ENCODE measurements around the gene TPGS1. TPM values are rescaled to one million over a fixed set of nuclear protein-coding genes. Genes with fewer than 3 reads are reported as not detected.
A peak's percentile ranks its signal among the peaks of the same experiment; 100 is the strongest.

TPGS1 gene
- total RNA-seq, 1 experiment from 2014 or later: 11.5 TPM

GRCh38 chr19:498977-499623 is 8.2 kb upstream of the TPGS1 start:
- Histone ChIP-seq H3K9me3 (no peaks in the 10 kb centered on the region), H3K4me1 (no peaks in the 10 kb centered on the region; the same call in 1 of the 2 replicates), H3K36me3 (ENCODE audit: control insufficient read depth, insufficient read depth, low read length) (no peaks in the 10 kb centered on the region), H3K27me3 (replicated peaks; ENCODE audit: control insufficient read depth, insufficient read depth, low read length) (no peaks in the 10 kb centered on the region), H3K4me3 (ENCODE audit: low read depth, low read length) (no peak overlapping the region)
- intact Hi-C loops (cut with micrococcal nuclease; ENCODE audit: unreplicated experiment): no loop called here
- peaks cover 6% of the 10 kb centered on the region for H3K4me1 Mint-ChIP-seq (ENCODE audit: low read depth, unreplicated experiment)
- POLR2A ChIA-PET: no interaction called here
- DNase-seq: no peak
- H3K27ac Mint-ChIP-seq (ENCODE audit: unreplicated experiment): no peak overlapping the region
- peaks cover under 1% of the 10 kb centered on the region for H3K36me3 Mint-ChIP-seq (ENCODE audit: insufficient read depth, unreplicated experiment)
- TF ChIP-seq, protein P1, sequence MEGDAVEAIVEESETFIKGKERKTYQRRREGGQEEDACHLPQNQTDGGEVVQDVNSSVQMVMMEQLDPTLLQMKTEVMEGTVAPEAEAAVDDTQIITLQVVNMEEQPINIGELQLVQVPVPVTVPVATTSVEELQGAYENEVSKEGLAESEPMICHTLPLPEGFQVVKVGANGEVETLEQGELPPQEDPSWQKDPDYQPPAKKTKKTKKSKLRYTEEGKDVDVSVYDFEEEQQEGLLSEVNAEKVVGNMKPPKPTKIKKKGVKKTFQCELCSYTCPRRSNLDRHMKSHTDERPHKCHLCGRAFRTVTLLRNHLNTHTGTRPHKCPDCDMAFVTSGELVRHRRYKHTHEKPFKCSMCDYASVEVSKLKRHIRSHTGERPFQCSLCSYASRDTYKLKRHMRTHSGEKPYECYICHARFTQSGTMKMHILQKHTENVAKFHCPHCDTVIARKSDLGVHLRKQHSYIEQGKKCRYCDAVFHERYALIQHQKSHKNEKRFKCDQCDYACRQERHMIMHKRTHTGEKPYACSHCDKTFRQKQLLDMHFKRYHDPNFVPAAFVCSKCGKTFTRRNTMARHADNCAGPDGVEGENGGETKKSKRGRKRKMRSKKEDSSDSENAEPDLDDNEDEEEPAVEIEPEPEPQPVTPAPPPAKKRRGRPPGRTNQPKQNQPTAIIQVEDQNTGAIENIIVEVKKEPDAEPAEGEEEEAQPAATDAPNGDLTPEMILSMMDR (IDR thresholded peaks at IDR 0.05; ENCODE audit: insufficient read depth in 1 of 2, low read depth in 1 of 2, low read length in 1 of 2, severe bottlenecking in 1 of 2, unreplicated experiment in 1 of 2): no peak
- peak overlapping the region; percentile 66 for H3K4me3 Mint-ChIP-seq (ENCODE audit: unreplicated experiment)
- CTCF ChIA-PET: no interaction called here
- peaks cover 5% of the 10 kb centered on the region for H3K27me3 Mint-ChIP-seq (ENCODE audit: insufficient read depth, unreplicated experiment)
- peaks cover 2% of the 10 kb centered on the region for H3K9me3 Mint-ChIP-seq (ENCODE audit: unreplicated experiment)
- BruUV-seq (replicated peaks): no TSS peak

GRCh38 chr19:501646-502045 is 5.7 kb upstream of the TPGS1 start:
- ChIA-PET CTCF (no interaction called here), POLR2A (no interaction called here)
- H3K27me3 Mint-ChIP-seq (ENCODE audit: insufficient read depth, unreplicated experiment): peaks cover 5% of the 10 kb centered on the region
- Histone ChIP-seq H3K27me3 (replicated peaks; ENCODE audit: control insufficient read depth, insufficient read depth, low read length) (no peaks in the 10 kb centered on the region), H3K4me1 (peaks cover 5% of the 10 kb centered on the region; the same call in 1 of the 2 replicates), H3K4me3 (ENCODE audit: low read depth, low read length) (no peak overlapping the region), H3K9me3 (no peaks in the 10 kb centered on the region), H3K36me3 (ENCODE audit: control insufficient read depth, insufficient read depth, low read length) (no peaks in the 10 kb centered on the region)
- intact Hi-C loops (cut with micrococcal nuclease; ENCODE audit: unreplicated experiment): no loop called here
- H3K9me3 Mint-ChIP-seq (ENCODE audit: unreplicated experiment): no peaks in the 10 kb centered on the region
- peaks cover 6% of the 10 kb centered on the region for H3K4me1 Mint-ChIP-seq (ENCODE audit: low read depth, unreplicated experiment)
- TF ChIP-seq, protein P1 (IDR thresholded peaks at IDR 0.05; ENCODE audit: insufficient read depth in 1 of 2, low read depth in 1 of 2, low read length in 1 of 2, severe bottlenecking in 1 of 2, unreplicated experiment in 1 of 2): no peak
- DNase-seq: no peak
- H3K36me3 Mint-ChIP-seq (ENCODE audit: insufficient read depth, unreplicated experiment): no peaks in the 10 kb centered on the region
- H3K4me3 Mint-ChIP-seq (ENCODE audit: unreplicated experiment): no peak overlapping the region
- BruUV-seq (replicated peaks): no TSS peak
- no peak overlapping the region for H3K27ac Mint-ChIP-seq (ENCODE audit: unreplicated experiment)

GRCh38 chr19:504616-505015 is 2.7 kb upstream of the TPGS1 start:
- Histone ChIP-seq H3K27me3 (replicated peaks; ENCODE audit: control insufficient read depth, insufficient read depth, low read length) (no peaks in the 10 kb centered on the region), H3K4me1 (peaks cover 10% of the 10 kb centered on the region; the same call in 1 of the 2 replicates), H3K9me3 (no peaks in the 10 kb centered on the region), H3K36me3 (ENCODE audit: control insufficient read depth, insufficient read depth, low read length) (no peaks in the 10 kb centered on the region), H3K4me3 (ENCODE audit: low read depth, low read length) (no peak overlapping the region)
- peaks cover 8% of the 10 kb centered on the region for H3K4me1 Mint-ChIP-seq (ENCODE audit: low read depth, unreplicated experiment)
- H3K27me3 Mint-ChIP-seq (ENCODE audit: insufficient read depth, unreplicated experiment): no peaks in the 10 kb centered on the region
- BruUV-seq (replicated peaks): no TSS peak
- no peak overlapping the region for H3K4me3 Mint-ChIP-seq (ENCODE audit: unreplicated experiment)
- H3K27ac Mint-ChIP-seq (ENCODE audit: unreplicated experiment): no peak overlapping the region
- POLR2A ChIA-PET: no interaction called here
- peaks cover 16% of the 10 kb centered on the region for H3K36me3 Mint-ChIP-seq (ENCODE audit: insufficient read depth, unreplicated experiment)
- TF ChIP-seq, protein P1 (IDR thresholded peaks at IDR 0.05; ENCODE audit: insufficient read depth in 1 of 2, low read depth in 1 of 2, low read length in 1 of 2, severe bottlenecking in 1 of 2, unreplicated experiment in 1 of 2): no peak
- CTCF ChIA-PET: no interaction called here
- no peaks in the 10 kb centered on the region for H3K9me3 Mint-ChIP-seq (ENCODE audit: unreplicated experiment)
- DNase-seq: no peak
- intact Hi-C loops (cut with micrococcal nuclease; ENCODE audit: unreplicated experiment): no loop called here
